Gastroesophageal sphincter (tissue), 4 donors: ENCODE results near the gene THOC6. TPM values are rescaled to one million over a fixed set of nuclear protein-coding genes. Genes with fewer than 3 reads are reported as not detected.

ENCODE experiments used
- ATAC-seq: fragments of 150-250 bp; one replicate; pipeline ENCODE4 v1.9.1; 2016; ENCODE audit warnings: mild to moderate bottlenecking, moderate library complexity
- H3K27ac ChIP-seq, 4 donors: fragments of 200-600 bp; sonication (generic) in 3 of 4; 1 replicate in 3 of 4; 2 replicates in 1 of 4; pipeline ENCODE4 v1.5.1; 2016 to 2019
- H3K27me3 ChIP-seq: fragments of 200-600 bp; sonication (generic); one replicate; pipeline ENCODE4 v1.5.1; 2019
- H3K36me3 ChIP-seq, 2 donors: fragments of 200-600 bp; sonication (generic); one replicate each; pipeline ENCODE4 v1.5.1; 2019; ENCODE audit warnings: control low read depth in 1 of 2
- H3K4me1 ChIP-seq, 3 donors: fragments of 200-600 bp; sonication (generic); 1 replicate in 2 of 3; 2 replicates in 1 of 3; pipeline ENCODE4 v1.5.1; 2016 to 2019; ENCODE audit warnings: control low read depth in 2 of 3
- H3K4me3 ChIP-seq, 2 donors: fragments of 200-600 bp; sonication (generic); one replicate each; pipeline ENCODE4 v1.5.1; 2019; ENCODE audit warnings: mild to moderate bottlenecking in 1 of 2, moderate library complexity in 1 of 2
- H3K9me3 ChIP-seq, 3 donors: fragments of 200-600 bp; sonication (generic); one replicate each; pipeline ENCODE4 v1.5.1; 2017 to 2019; ENCODE audit warnings: control low read depth in 2 of 3
- CTCF ChIP-seq, 4 experiments: fragments of 200-600 bp in 2 of 4; fragments of 450-650 bp in 2 of 4; sonication (generic) in 1 of 4; IDR thresholded peaks; one replicate each; pipeline ENCODE4 v1.5.1; 2017 to 2019; ENCODE audit warnings: antibody characterized with exemption in 4 of 4, mild to moderate bottlenecking in 2 of 4, moderate library complexity in 2 of 4
- EP300 ChIP-seq: sonication (generic); formaldehyde crosslinking; IDR thresholded peaks from one replicate; pipeline ENCODE4 v1.6.1; 2017; ENCODE audit warnings: antibody characterized with exemption, mild to moderate bottlenecking
- POLR2A ChIP-seq, 2 donors: fragments of 450-650 bp; IDR thresholded peaks; one replicate each; pipeline ENCODE4 v1.6.1; 2017; ENCODE audit warnings: antibody characterized with exemption in 2 of 2, mild to moderate bottlenecking in 2 of 2, moderate library complexity in 1 of 2
- POLR2AphosphoS5 ChIP-seq: sonication (generic); formaldehyde crosslinking; IDR thresholded peaks from one replicate; pipeline ENCODE4 v1.6.1; 2017; ENCODE audit warnings: antibody characterized with exemption
- WGBS, 2 donors: methylation state at CpG; one replicate each; pipeline ENCODE4 v1.1.5; 2018; ENCODE audit warnings: low coverage in 1 of 2; 5-methylcytosine and 5-hydroxymethylcytosine counted together
- total RNA-seq, 4 donors: library from RNA; depleted of rRNA; stranded (reverse); fragments of >200 nt; gene quantifications; one replicate each; pipeline ENCODE4 v1.1.0, GENCODE V29; 2016

THOC6 gene
- total RNA-seq, 4 donors from 2014 or later: 17.6 to 28.2 (median 25.0) TPM

GRCh38 chr16:2977440-2977839 lies 46.4 kb upstream of the THOC6 start:
- Histone ChIP-seq H3K4me1 (peaks cover 0 to 21% (median 5%) of the 10 kb centered on the region in 3 donors), H3K36me3 (no peaks in the 10 kb centered on the region), H3K4me3 (no peak overlapping the region), H3K27ac (no peak overlapping the region), H3K27me3 (peaks cover 43% of the 10 kb centered on the region), H3K9me3 (no peaks in the 10 kb centered on the region)
- 94% methylated on average over 3 of the region's 6 CpGs; no CpG with 5 or more reads in 1 of the 2 donors for WGBS, 2 donors
- ATAC-seq: no peak
- TF ChIP-seq POLR2A (IDR thresholded peaks at IDR 0.05): no peak
- no peak for TF ChIP-seq EP300

GRCh38 chr16:2979669-2980226 lies 44.1 kb upstream of the THOC6 start:
- H3K4me1 ChIP-seq: peaks cover 0 to 34% (median 8%) of the 10 kb centered on the region in 3 donors
- TF ChIP-seq EP300 (no peak), POLR2AphosphoS5 (no peak), CTCF (IDR thresholded peaks at IDR 0.05) (no peak), POLR2A (IDR thresholded peaks at IDR 0.05) (no peak)
- peaks cover 43% of the 10 kb centered on the region for H3K27me3 ChIP-seq
- H3K9me3 ChIP-seq: no peaks in the 10 kb centered on the region
- H3K4me3 ChIP-seq: peak overlapping the region; percentile 63 to 82
- peak overlapping the region in 1 of 4 donors; percentile 92 for H3K27ac ChIP-seq
- 20% methylated on average over 5 of the region's 43 CpGs; no CpG with 5 or more reads in 1 of the 2 donors for WGBS, 2 donors
- no peak for ATAC-seq
- H3K36me3 ChIP-seq: no peaks in the 10 kb centered on the region

GRCh38 chr16:2980227-2981176 lies 43.3 kb upstream of the THOC6 start, which contains the start of gene PKMYT1:
Gene PKMYT1 (minus strand): TSS chr16:2980446. CDS start chr16:2979657, 789 bp downstream.
- peak within 1 kb of the TSS; percentile 63 to 82 for H3K4me3 ChIP-seq
- TF ChIP-seq POLR2AphosphoS5 (peak; percentile 95), CTCF (IDR thresholded peaks at IDR 0.05) (peak in 1 of 4 experiments; percentile 19), POLR2A (IDR thresholded peaks at IDR 0.05) (peak; percentile 94 to 95), EP300 (no peak)
- ATAC-seq: peak; percentile 96
- peak within 1 kb of the TSS; percentile 60 to 92 (median 90) for H3K27ac ChIP-seq
- 39% methylated on average over 3 of the region's 91 CpGs; no CpG with 5 or more reads in 1 of the 2 donors for WGBS, 2 donors
- H3K27me3 ChIP-seq: peaks cover 43% of the 10 kb centered on the region
- H3K36me3 ChIP-seq: no peaks in the 10 kb centered on the region
- H3K9me3 ChIP-seq: no peaks in the 10 kb centered on the region
- H3K4me1 ChIP-seq: peaks cover 0 to 38% (median 8%) of the 10 kb centered on the region in 3 donors

- Histone ChIP-seq H3K4me3 (peak overlapping the region in 1 of 2 donors; percentile 82), H3K27ac (peak overlapping the region in 2 of 4 donors; percentile 91 to 92), H3K4me1 (peaks cover 0 to 46% (median 8%) of the 10 kb centered on the region in 3 donors), H3K36me3 (no peaks in the 10 kb centered on the region), H3K27me3 (peaks cover 38% of the 10 kb centered on the region), H3K9me3 (no peaks in the 10 kb centered on the region)
- ATAC-seq: no peak
- WGBS, 2 donors: 42 to 56% methylated on average over 10 to 18 of the region's 33 CpGs
- TF ChIP-seq CTCF (IDR thresholded peaks at IDR 0.05): no peak
- no peak for TF ChIP-seq POLR2A (IDR thresholded peaks at IDR 0.05)
- TF ChIP-seq EP300: no peak
- no peak for TF ChIP-seq POLR2AphosphoS5
Observed at GRCh38 chr16:2981177-2981898, 42.5 kb upstream of the THOC6 start.

GRCh38 chr16:2981899-2982250 lies 42.0 kb upstream of the THOC6 start:
- peaks cover 0 to 46% (median 8%) of the 10 kb centered on the region in 3 donors for H3K4me1 ChIP-seq
- peaks cover 35% of the 10 kb centered on the region for H3K27me3 ChIP-seq
- TF ChIP-seq POLR2AphosphoS5 (no peak), POLR2A (IDR thresholded peaks at IDR 0.05) (no peak), EP300 (no peak), CTCF (IDR thresholded peaks at IDR 0.05) (no peak)
- ATAC-seq: no peak
- WGBS, 2 donors: no CpG with 5 or more reads among the region's 4 CpGs
- H3K4me3 ChIP-seq: no peak overlapping the region
- no peaks in the 10 kb centered on the region for H3K36me3 ChIP-seq
- H3K9me3 ChIP-seq: no peaks in the 10 kb centered on the region
- no peak overlapping the region for H3K27ac ChIP-seq
